Gastrocnemius medialis (tissue), 4 donors: ENCODE measurements around the gene XRCC3.

Experiments
- CTCF ChIP-seq, 5 experiments: fragments of 450-650 bp in 3 of 5; fragments of 200-600 bp in 2 of 5; sonication (generic) in 2 of 5; IDR thresholded peaks in 4 of 5; conservative IDR thresholded peaks in 1 of 5; 1 replicate in 4 of 5; 2 replicates in 1 of 5; pipeline ENCODE4 v1.5.1; 2016 to 2019; ENCODE audit warnings: antibody characterized with exemption in 5 of 5, mild to moderate bottlenecking in 3 of 5, moderate library complexity in 3 of 5
- POLR2A ChIP-seq, 2 donors: fragments of 450-650 bp; IDR thresholded peaks; one replicate each; pipeline ENCODE4 v1.6.1; 2017; ENCODE audit warnings: antibody characterized with exemption in 2 of 2, mild to moderate bottlenecking in 2 of 2, moderate library complexity in 2 of 2

- TF ChIP-seq CTCF (IDR thresholded peaks at IDR 0.05 in 4 of 5, conservative IDR thresholded peaks at IDR 0.05 in 1 of 5) (no peak), POLR2A (IDR thresholded peaks at IDR 0.05) (no peak)
These were observed 45.9 kb downstream of the XRCC3 start for GRCh38 chr14:103669370-103669769.
